OCI-LY1 (cell line): ENCODE data around the gene SMC3.

Source experiments
- H2AFZ ChIP-seq: fragments of 200-600 bp; sonication (generic), shearing (Covaris generic); 2 replicates; pipeline ENCODE4 v1.6.0; 2014; ENCODE audit warnings: antibody characterized with exemption, mild to moderate bottlenecking, low read length
- H3F3A ChIP-seq: fragments of 200-600 bp; sonication (generic), shearing (Covaris generic); 2 replicates; pipeline ENCODE4 v1.6.0; 2014; ENCODE audit warnings: mild to moderate bottlenecking, antibody characterized with exemption, low read length, moderate library complexity; ENCODE audit not compliant: insufficient read depth
- H3K27ac ChIP-seq: fragments of 200-600 bp; sonication (generic); 2 replicates; pipeline ENCODE4 v1.5.1; 2014; ENCODE audit warnings: low read length, mixed run types, mild to moderate bottlenecking, low read depth; ENCODE audit not compliant: poor library complexity, severe bottlenecking
- H3K27me3 ChIP-seq: fragments of 200-600 bp; sonication (generic); 2 replicates; pipeline ENCODE4 v1.6.0; 2014; ENCODE audit warnings: antibody characterized with exemption, mild to moderate bottlenecking, low read length, moderate library complexity; ENCODE audit not compliant: insufficient read depth
- H3K36me3 ChIP-seq: fragments of 200-600 bp; sonication (generic); 2 replicates; pipeline ENCODE4 v1.6.1; 2014; ENCODE audit warnings: mild to moderate bottlenecking, antibody characterized with exemption, low read length, moderate library complexity, mixed read lengths; ENCODE audit not compliant: insufficient read depth
- H3K4me1 ChIP-seq: fragments of 200-600 bp; sonication (generic); 2 replicates; pipeline ENCODE4 v1.5.1; 2014; ENCODE audit warnings: mild to moderate bottlenecking, low read length, moderate library complexity; ENCODE audit not compliant: insufficient read depth, severe bottlenecking
- H3K4me2 ChIP-seq: fragments of 200-600 bp; sonication (generic), shearing (Covaris generic); 2 replicates; pipeline ENCODE4 v1.6.1; 2014; ENCODE audit warnings: low read length
- H3K4me3 ChIP-seq: fragments of 200-600 bp; sonication (generic); 2 replicates; pipeline ENCODE4 v1.5.1; 2014; ENCODE audit warnings: low read length, low read depth, mild to moderate bottlenecking, mixed read lengths; ENCODE audit not compliant: poor library complexity, severe bottlenecking
- H3K79me2 ChIP-seq: fragments of 200-600 bp; shearing (Covaris generic); 2 replicates; pipeline ENCODE4 v1.6.1; 2016; ENCODE audit warnings: mixed run types, low read length, mixed read lengths; ENCODE audit not compliant: insufficient read depth
- H3K9ac ChIP-seq: fragments of 200-600 bp; sonication (generic), shearing (Covaris generic); 2 replicates; pipeline ENCODE4 v1.6.1; 2014; ENCODE audit warnings: mild to moderate bottlenecking, low read length, mixed read lengths
- H3K9me2 ChIP-seq: fragments of 200-600 bp; sonication (generic), shearing (Covaris generic); 2 replicates; pipeline ENCODE4 v1.6.1; 2014; ENCODE audit warnings: low read depth, mild to moderate bottlenecking, low read length, mixed read lengths
- H3K9me3 ChIP-seq: fragments of 200-600 bp; shearing (Covaris generic); 2 replicates; pipeline ENCODE4 v1.6.1; 2014; ENCODE audit warnings: low read length, mixed read lengths
- H4K20me1 ChIP-seq: fragments of 200-600 bp; sonication (generic), shearing (Covaris generic); 2 replicates; pipeline ENCODE4 v1.6.0; 2016; ENCODE audit warnings: mild to moderate bottlenecking, low read length; ENCODE audit not compliant: insufficient read depth
- EZH2 ChIP-seq: fragments of 200-600 bp; sonication (generic), shearing (Covaris generic); IDR thresholded peaks from 2 replicates; pipeline ENCODE4 v1.8.0; 2017; ENCODE audit warnings: borderline replicate concordance, mixed run types, mild to moderate bottlenecking, antibody characterized with exemption, low read length, moderate library complexity, mixed read lengths
- TF ChIP-seq, protein P1 (sequence below): fragments of 200-600 bp; sonication (generic), shearing (Covaris generic); IDR thresholded peaks from 2 replicates; pipeline ENCODE4 v1.5.1; 2017; ENCODE audit warnings: mild to moderate bottlenecking, antibody characterized with exemption, low read length, moderate library complexity, mixed read lengths

Gene SMC3

DNA sequence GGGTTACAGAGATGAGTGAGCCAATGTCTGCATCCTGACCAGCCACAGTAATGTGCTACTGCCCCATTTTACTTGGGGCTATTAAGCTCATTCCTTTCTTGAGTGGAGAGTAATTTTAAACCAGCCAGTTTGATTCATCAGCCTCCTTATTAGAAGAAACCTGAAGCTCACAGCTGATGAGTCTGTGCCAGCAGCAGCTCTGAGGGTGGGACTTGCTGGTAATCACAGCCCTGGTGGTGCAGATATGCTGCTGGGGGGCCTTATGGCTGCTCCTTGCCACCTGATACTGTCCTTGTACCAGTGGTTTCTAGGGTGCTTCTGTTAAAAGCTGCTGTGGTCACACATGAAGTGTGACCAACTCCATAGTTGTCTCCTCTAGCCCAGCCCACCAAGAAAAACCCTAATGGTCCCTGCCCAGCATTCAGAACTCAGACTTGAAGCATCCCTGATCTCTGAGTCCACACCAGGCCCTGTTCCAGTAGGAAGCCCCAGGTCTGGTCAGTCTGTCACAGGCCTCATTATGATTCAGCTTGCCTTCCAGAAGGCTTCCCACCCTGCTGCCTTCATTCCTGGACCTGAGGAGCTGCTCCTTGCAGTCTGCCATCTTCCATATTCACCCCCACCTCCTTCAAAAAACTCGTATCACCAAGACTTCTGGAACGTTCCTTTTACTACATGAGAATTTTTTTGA, 47.7 kb downstream of the SMC3 start:
- Histone ChIP-seq H3K4me3 (no peak overlapping the region), H3K9ac (peak overlapping the region; percentile 74), H3K27me3 (no peaks in the 10 kb centered on the region), H3K79me2 (peaks cover 5% of the 10 kb centered on the region), H3K9me2 (no peaks in the 10 kb centered on the region), H3F3A (peaks cover 6% of the 10 kb centered on the region; the same call in 1 of the 2 replicates), H3K27ac (peak overlapping the region; percentile 95), H3K4me2 (peak overlapping the region; percentile 84; the same call in 1 of the 2 replicates), H3K9me3 (no peaks in the 10 kb centered on the region), H4K20me1 (no peaks in the 10 kb centered on the region), H3K36me3 (peaks cover 19% of the 10 kb centered on the region; the same call in 1 of the 2 replicates), H3K4me1 (peaks cover 92% of the 10 kb centered on the region), H2AFZ (no peak overlapping the region)
- TF ChIP-seq, protein P1, sequence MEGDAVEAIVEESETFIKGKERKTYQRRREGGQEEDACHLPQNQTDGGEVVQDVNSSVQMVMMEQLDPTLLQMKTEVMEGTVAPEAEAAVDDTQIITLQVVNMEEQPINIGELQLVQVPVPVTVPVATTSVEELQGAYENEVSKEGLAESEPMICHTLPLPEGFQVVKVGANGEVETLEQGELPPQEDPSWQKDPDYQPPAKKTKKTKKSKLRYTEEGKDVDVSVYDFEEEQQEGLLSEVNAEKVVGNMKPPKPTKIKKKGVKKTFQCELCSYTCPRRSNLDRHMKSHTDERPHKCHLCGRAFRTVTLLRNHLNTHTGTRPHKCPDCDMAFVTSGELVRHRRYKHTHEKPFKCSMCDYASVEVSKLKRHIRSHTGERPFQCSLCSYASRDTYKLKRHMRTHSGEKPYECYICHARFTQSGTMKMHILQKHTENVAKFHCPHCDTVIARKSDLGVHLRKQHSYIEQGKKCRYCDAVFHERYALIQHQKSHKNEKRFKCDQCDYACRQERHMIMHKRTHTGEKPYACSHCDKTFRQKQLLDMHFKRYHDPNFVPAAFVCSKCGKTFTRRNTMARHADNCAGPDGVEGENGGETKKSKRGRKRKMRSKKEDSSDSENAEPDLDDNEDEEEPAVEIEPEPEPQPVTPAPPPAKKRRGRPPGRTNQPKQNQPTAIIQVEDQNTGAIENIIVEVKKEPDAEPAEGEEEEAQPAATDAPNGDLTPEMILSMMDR = no peak
- no peak for TF ChIP-seq EZH2

DNA sequence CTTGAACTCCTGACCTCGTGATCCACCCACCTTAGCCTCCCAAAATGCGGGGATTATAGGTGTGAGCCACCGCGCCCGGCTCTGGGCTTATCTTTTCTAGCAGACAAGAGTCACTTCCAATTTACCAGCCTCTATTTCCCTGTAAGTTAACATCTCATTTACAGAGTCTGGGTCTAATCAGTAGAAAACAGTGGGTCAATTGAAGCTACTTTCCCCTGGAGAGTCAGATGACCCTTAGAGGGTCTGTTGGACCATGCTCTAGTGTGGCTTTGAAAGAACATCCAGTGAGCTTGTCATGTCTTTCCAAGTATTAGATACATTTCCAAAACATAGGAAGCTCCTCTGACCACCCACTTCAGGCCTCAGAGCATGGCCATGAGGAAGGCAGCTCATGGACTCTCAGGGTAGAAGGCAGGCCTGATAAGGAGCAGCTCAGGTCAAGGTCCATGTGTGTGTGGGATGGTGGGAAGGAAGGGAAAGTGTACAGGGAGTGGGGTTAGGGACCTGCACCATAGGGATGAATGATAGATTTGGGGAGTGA, 49.1 kb downstream of the SMC3 start:
- H3K79me2 ChIP-seq = 0 out of 2 replicates have a peak, but pooled peaks cover under 1% of the 10 kb centered on the region
- H3K9me3 ChIP-seq = no peaks in the 10 kb centered on the region
- H4K20me1 ChIP-seq = no peaks in the 10 kb centered on the region
- 0 out of 2 replicates have a peak, but pooled peaks cover 1% of the 10 kb centered on the region for H3F3A ChIP-seq
- peak overlapping the region; percentile 95 for H3K27ac ChIP-seq
- H3K9me2 ChIP-seq = no peaks in the 10 kb centered on the region
- peaks cover 12% of the 10 kb centered on the region; the same call in 1 of the 2 replicates for H3K36me3 ChIP-seq
- H2AFZ ChIP-seq = no peak overlapping the region
- TF ChIP-seq, protein P1 = no peak
- no peak for TF ChIP-seq EZH2
- H3K4me2 ChIP-seq = no peak overlapping the region
- no peak overlapping the region for H3K9ac ChIP-seq
- H3K4me1 ChIP-seq = peaks cover 79% of the 10 kb centered on the region
- no peak overlapping the region for H3K4me3 ChIP-seq
- H3K27me3 ChIP-seq = no peaks in the 10 kb centered on the region

DNA sequence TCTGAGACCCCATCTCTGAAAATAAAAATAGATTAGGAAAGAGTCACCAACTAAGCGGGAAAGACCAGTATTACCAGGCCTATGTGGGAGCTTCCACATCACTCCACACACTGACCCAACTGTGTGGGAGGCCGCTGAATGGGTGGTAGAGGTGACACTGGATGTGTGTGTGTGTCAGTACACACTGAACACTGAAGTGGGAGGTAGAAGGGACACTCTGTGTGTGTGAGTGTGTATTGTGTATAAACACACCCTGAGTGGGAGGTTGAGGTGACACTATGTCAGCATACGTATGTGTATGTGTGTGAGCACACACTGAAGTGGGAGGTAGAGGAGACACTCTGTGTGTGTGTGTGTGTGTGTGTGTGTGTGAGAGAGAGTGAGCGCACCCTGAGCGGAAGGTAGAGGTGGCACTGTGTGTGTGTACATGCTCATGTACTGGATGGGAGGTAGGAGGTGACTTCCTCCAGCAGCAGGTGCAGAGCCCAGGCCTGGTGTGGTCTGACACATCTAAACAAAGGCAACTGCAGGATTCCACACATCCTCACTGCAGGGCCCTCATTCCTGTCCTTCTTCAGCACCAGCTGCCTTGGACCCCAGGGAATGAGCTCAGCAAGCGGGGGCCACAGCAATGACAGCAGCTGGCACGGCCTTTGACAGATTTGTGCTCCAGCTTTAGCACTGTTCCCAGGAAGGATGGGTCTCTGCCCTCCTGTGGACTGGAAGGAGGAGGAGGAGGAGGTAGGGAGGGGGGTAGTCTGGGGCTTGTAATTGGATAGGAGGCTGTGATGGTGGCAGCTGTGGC, 50.1 kb downstream of the SMC3 start:
- H3K9me3 ChIP-seq = no peaks in the 10 kb centered on the region
- TF ChIP-seq, protein P1 = no peak
- TF ChIP-seq EZH2 = no peak
- no peaks in the 10 kb centered on the region for H4K20me1 ChIP-seq
- no peak overlapping the region for H2AFZ ChIP-seq
- peaks cover 68% of the 10 kb centered on the region for H3K4me1 ChIP-seq
- peaks cover under 1% of the 10 kb centered on the region; the same call in 1 of the 2 replicates for H3K36me3 ChIP-seq
- no peaks in the 10 kb centered on the region for H3F3A ChIP-seq
- peak overlapping the region; percentile 74 for H3K4me2 ChIP-seq
- H3K4me3 ChIP-seq = peak overlapping the region; percentile 56
- peak overlapping the region; percentile 74 for H3K9ac ChIP-seq
- no peaks in the 10 kb centered on the region for H3K79me2 ChIP-seq
- no peaks in the 10 kb centered on the region for H3K9me2 ChIP-seq
- H3K27me3 ChIP-seq = no peaks in the 10 kb centered on the region
- H3K27ac ChIP-seq = peak overlapping the region; percentile 95
